Omental fat pad (tissue), 4 donors: Measurements from ENCODE around the gene PPP1R12B. TPM values are rescaled to one million over a fixed set of nuclear protein-coding genes. Genes with fewer than 3 reads are reported as not detected.
"Not testable (repeated sequence)": the region's sequence is repeated elsewhere in the genome, so short reads cannot be mapped to it uniquely, and the experiment has no call there.

Experiments
- ATAC-seq: fragments of 150-250 bp; one replicate; pipeline ENCODE4 v1.9.1; 2016; ENCODE audit warnings: mild to moderate bottlenecking, moderate library complexity; ENCODE audit not compliant: low FRiP score
- DNase-seq: peaks from one replicate; pipeline ENCODE4 v3.0.0-alpha.2; 2019; ENCODE audit warnings: low spot score
- total RNA-seq, 4 donors: library from RNA; depleted of rRNA; stranded (reverse); fragments of >200 nt; gene quantifications; one replicate each; pipeline ENCODE4 v1.1.0, GENCODE V29; 2016
- TF ChIP-seq, protein P1 (sequence below), 3 donors: fragments of 450-650 bp; IDR thresholded peaks; one replicate each; pipeline ENCODE4 v1.5.1; 2016 to 2017; ENCODE audit warnings: antibody characterized with exemption in 3 of 3, mild to moderate bottlenecking in 3 of 3, moderate library complexity in 2 of 3

Gene PPP1R12B
- total RNA-seq, 4 donors from 2014 or later, result 44.5 to 92.1 (median 53.7) TPM

GRCh38 chr1:202630541-202630940 is 282.0 kb downstream of the PPP1R12B start:
- ATAC-seq (no peak), DNase-seq (no peak)
- TF ChIP-seq, protein P1, sequence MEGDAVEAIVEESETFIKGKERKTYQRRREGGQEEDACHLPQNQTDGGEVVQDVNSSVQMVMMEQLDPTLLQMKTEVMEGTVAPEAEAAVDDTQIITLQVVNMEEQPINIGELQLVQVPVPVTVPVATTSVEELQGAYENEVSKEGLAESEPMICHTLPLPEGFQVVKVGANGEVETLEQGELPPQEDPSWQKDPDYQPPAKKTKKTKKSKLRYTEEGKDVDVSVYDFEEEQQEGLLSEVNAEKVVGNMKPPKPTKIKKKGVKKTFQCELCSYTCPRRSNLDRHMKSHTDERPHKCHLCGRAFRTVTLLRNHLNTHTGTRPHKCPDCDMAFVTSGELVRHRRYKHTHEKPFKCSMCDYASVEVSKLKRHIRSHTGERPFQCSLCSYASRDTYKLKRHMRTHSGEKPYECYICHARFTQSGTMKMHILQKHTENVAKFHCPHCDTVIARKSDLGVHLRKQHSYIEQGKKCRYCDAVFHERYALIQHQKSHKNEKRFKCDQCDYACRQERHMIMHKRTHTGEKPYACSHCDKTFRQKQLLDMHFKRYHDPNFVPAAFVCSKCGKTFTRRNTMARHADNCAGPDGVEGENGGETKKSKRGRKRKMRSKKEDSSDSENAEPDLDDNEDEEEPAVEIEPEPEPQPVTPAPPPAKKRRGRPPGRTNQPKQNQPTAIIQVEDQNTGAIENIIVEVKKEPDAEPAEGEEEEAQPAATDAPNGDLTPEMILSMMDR (IDR thresholded peaks at IDR 0.05), result no peak

DNA sequence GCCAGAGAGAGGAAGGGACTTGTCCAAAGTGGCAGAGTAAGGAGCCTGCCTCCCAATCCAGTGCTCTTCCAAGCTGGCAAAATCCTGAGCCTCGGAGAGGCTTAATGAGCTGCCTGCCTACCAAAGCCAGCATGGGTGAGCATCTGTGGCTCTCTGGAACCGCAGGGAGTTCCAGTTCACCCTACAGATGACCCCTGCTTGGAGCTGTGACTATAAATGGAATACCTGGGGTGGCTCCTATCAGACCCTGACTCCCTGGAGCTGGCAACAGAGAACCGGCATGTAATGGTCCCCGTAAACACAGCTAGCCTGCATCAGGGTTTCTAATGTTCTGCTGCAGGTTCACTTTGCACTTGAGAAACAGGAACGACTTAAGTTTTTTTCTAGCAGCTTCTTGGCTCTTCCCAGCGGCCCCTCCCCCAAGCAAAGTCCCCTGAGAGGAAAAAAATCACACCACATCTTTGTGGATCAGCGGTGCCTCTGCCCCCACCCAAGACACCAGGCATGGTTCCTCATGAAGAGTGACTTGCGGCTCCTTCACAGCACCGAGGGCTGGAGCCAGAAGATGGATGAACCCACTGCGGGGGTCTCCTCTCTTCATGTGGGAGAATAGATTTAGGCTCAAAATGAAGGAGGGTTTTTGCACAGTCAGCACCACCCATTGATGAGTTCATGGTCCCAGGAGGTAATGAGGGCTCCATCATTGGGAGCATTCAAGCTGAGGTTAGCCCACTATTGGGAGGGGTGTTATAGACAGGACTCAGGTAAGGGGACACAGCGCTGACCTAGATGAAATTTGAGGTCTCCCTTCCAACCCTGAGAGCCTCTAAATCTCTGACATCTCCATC is 282.8 kb downstream of the PPP1R12B start:
- DNase-seq (no peak), ATAC-seq (no peak)
- TF ChIP-seq, protein P1 (IDR thresholded peaks at IDR 0.05), result no peak

- DNase-seq (no peak), ATAC-seq (no peak)
- TF ChIP-seq, protein P1 (IDR thresholded peaks at IDR 0.05), result no peak
These were observed 283.7 kb downstream of the PPP1R12B start for GRCh38 chr1:202632241-202632640.

- not testable (repeated sequence) for DNase-seq, ATAC-seq
These were observed 287.7 kb downstream of the PPP1R12B start for GRCh38 chr1:202636171-202636570.

GRCh38 chr1:202637321-202638018 is 289.0 kb downstream of the PPP1R12B start:
- not testable (repeated sequence) for DNase-seq, ATAC-seq

DNA sequence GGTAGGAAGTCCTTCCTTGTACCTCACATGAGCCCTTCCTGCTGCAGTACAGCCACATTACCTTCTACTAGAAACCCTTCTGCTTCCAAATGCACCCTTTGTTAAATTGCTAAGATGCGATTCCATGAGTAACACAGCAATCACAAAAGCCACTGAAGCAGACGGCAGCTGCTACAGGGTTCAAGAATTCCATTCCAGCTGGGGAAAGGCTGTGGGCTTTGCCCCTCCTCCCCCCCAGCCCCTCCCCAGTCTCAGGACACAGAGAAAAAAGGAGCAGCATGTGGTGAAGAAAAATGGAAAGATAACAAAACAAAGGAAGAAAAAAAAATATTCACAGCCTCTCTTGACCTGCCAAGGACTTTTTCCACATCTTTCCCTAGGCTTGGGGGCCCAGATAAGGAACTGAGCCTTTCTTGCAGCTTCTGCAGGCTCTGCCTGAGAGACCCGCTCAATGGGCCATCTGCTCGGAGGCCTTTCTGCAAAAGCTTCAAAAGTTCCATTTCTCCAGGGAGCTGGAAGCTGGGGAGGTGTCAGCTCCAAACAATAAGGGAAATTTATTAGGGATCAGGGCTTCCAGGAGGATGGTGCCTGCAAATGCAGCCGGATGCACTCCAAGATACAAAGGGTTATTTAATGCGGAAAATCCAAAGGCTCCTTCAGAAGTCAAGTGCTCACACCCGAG is 289.7 kb downstream of the PPP1R12B start:
- TF ChIP-seq, protein P1 (IDR thresholded peaks at IDR 0.05), result no peak
- ATAC-seq (no peak), DNase-seq (no peak)

GRCh38 chr1:202638701-202639305 is 290.3 kb downstream of the PPP1R12B start:
- not testable (repeated sequence) for DNase-seq, ATAC-seq

- ATAC-seq, result no peak
- TF ChIP-seq, protein P1 (IDR thresholded peaks at IDR 0.05), result no peak
- DNase-seq, result no peak
These were observed 291.0 kb downstream of the PPP1R12B start for GRCh38 chr1:202639500-202639899.
